Measurements from ENCODE around the gene DISC1.
"Not testable (repeated sequence)": the region's sequence is repeated elsewhere in the genome, so short reads cannot be mapped to it uniquely, and the experiment has no call there.

GRCh38 chr1:231651621-231652260 is 25.2 kb downstream of the DISC1 start:
- TF ChIP-seq MAX (IDR thresholded peaks at IDR 0.05); POLR2AphosphoS5 (IDR thresholded peaks at IDR 0.05; ENCODE audit: low read depth, low read length); EZH2phosphoT487 (IDR thresholded peaks at IDR 0.05; ENCODE audit: borderline replicate concordance); TCF7L2 (IDR thresholded peaks at IDR 0.05; ENCODE audit: borderline replicate concordance, extremely low read depth, insufficient read depth, insufficient read length); EGR1 (IDR thresholded peaks at IDR 0.05; ENCODE audit: low read depth); POLR2A (IDR thresholded peaks at IDR 0.05; ENCODE audit: borderline replicate concordance, extremely low read depth, insufficient read depth, insufficient read length): not testable (repeated sequence)
- TF ChIP-seq, protein P1, sequence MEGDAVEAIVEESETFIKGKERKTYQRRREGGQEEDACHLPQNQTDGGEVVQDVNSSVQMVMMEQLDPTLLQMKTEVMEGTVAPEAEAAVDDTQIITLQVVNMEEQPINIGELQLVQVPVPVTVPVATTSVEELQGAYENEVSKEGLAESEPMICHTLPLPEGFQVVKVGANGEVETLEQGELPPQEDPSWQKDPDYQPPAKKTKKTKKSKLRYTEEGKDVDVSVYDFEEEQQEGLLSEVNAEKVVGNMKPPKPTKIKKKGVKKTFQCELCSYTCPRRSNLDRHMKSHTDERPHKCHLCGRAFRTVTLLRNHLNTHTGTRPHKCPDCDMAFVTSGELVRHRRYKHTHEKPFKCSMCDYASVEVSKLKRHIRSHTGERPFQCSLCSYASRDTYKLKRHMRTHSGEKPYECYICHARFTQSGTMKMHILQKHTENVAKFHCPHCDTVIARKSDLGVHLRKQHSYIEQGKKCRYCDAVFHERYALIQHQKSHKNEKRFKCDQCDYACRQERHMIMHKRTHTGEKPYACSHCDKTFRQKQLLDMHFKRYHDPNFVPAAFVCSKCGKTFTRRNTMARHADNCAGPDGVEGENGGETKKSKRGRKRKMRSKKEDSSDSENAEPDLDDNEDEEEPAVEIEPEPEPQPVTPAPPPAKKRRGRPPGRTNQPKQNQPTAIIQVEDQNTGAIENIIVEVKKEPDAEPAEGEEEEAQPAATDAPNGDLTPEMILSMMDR (IDR thresholded peaks at IDR 0.05 in 2 of 3, conservative IDR thresholded peaks at IDR 0.05 in 1 of 3; ENCODE audit: borderline replicate concordance in 1 of 3, insufficient read depth in 1 of 3, low read depth in 2 of 3, low read length in 2 of 3) = not testable (repeated sequence)
- TF ChIP-seq, protein P2, sequence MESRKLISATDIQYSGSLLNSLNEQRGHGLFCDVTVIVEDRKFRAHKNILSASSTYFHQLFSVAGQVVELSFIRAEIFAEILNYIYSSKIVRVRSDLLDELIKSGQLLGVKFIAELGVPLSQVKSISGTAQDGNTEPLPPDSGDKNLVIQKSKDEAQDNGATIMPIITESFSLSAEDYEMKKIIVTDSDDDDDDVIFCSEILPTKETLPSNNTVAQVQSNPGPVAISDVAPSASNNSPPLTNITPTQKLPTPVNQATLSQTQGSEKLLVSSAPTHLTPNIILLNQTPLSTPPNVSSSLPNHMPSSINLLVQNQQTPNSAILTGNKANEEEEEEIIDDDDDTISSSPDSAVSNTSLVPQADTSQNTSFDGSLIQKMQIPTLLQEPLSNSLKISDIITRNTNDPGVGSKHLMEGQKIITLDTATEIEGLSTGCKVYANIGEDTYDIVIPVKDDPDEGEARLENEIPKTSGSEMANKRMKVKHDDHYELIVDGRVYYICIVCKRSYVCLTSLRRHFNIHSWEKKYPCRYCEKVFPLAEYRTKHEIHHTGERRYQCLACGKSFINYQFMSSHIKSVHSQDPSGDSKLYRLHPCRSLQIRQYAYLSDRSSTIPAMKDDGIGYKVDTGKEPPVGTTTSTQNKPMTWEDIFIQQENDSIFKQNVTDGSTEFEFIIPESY (IDR thresholded peaks at IDR 0.05; ENCODE audit: extremely low read depth, insufficient replicate concordance, low read length) = not testable (repeated sequence)
